Adipocyte (in vitro differentiated cells): Measurements from ENCODE around the gene GRP.

Experiments used
- DNase-seq: peaks from one replicate; pipeline ENCODE4 v3.0.0-alpha.2; 2015; ENCODE audit warnings: low read depth
- H3K27me3 ChIP-seq: replicated peaks from 2 replicates; pipeline ENCODE4 v1.7.0; 2013; ENCODE audit warnings: mild to moderate bottlenecking, low read length, moderate library complexity; ENCODE audit not compliant: control insufficient read depth, insufficient read depth
- H3K36me3 ChIP-seq: 2 replicates; pipeline ENCODE4 v1.7.0; 2013; ENCODE audit warnings: low read length, mild to moderate bottlenecking, moderate library complexity; ENCODE audit not compliant: control insufficient read depth, insufficient read depth, severe bottlenecking
- H3K4me1 ChIP-seq: 2 replicates; pipeline ENCODE4 v1.7.0; 2013; ENCODE audit warnings: mild to moderate bottlenecking, low read length, moderate library complexity; ENCODE audit not compliant: control insufficient read depth, insufficient read depth
- H3K4me3 ChIP-seq: 2 replicates; pipeline ENCODE4 v1.7.0; 2013; ENCODE audit warnings: mild to moderate bottlenecking, low read length, moderate library complexity
- H3K9ac ChIP-seq: 2 replicates; pipeline ENCODE4 v1.7.0; 2013; ENCODE audit warnings: mild to moderate bottlenecking, low read length, moderate library complexity
- H3K9me3 ChIP-seq: 2 replicates; pipeline ENCODE4 v1.7.0; 2013; ENCODE audit warnings: mild to moderate bottlenecking, low read length, moderate library complexity; ENCODE audit not compliant: control insufficient read depth

GRP gene

GRCh38 chr18:59276047-59276446 is 56.1 kb downstream of the GRP start:
- H3K4me3 ChIP-seq = no peak overlapping the region
- DNase-seq = no peak
- no peak overlapping the region for H3K9ac ChIP-seq
- peaks cover 2% of the 10 kb centered on the region for H3K9me3 ChIP-seq
- H3K27me3 ChIP-seq = peaks cover 82% of the 10 kb centered on the region
- H3K36me3 ChIP-seq = no peaks in the 10 kb centered on the region
- no peaks in the 10 kb centered on the region for H3K4me1 ChIP-seq

- H3K4me3 ChIP-seq = no peak overlapping the region
Measured at GRCh38 chr18:59278793-59279192, 58.8 kb downstream of the GRP start.

GRCh38 chr18:59279193-59279592 is 59.2 kb downstream of the GRP start:
- Histone ChIP-seq H3K36me3 (no peaks in the 10 kb centered on the region), H3K9me3 (no peaks in the 10 kb centered on the region), H3K9ac (no peak overlapping the region), H3K4me1 (no peaks in the 10 kb centered on the region), H3K27me3 (peaks cover 75% of the 10 kb centered on the region), H3K4me3 (no peak overlapping the region)
- no peak for DNase-seq

More at GRCh38 chr18:59278793-59279192, 58.8 kb downstream of the GRP start:
- no peaks in the 10 kb centered on the region for H3K36me3 ChIP-seq
- no peaks in the 10 kb centered on the region for H3K4me1 ChIP-seq
- H3K9me3 ChIP-seq = no peaks in the 10 kb centered on the region
- no peak for DNase-seq
- no peak overlapping the region for H3K9ac ChIP-seq
- peaks cover 79% of the 10 kb centered on the region for H3K27me3 ChIP-seq

- no peaks in the 10 kb centered on the region for H3K36me3 ChIP-seq
- no peak overlapping the region for H3K9ac ChIP-seq
- DNase-seq = no peak
- peaks cover 70% of the 10 kb centered on the region for H3K27me3 ChIP-seq
- H3K4me1 ChIP-seq = no peaks in the 10 kb centered on the region
- H3K9me3 ChIP-seq = no peaks in the 10 kb centered on the region
- H3K4me3 ChIP-seq = no peak overlapping the region
Measured at GRCh38 chr18:59279722-59280121, 59.8 kb downstream of the GRP start.
